Activated CD8-positive, alpha-beta T cell treated with anti-CD3 and anti-CD28 coated beads for 36 hours (primary cell): ENCODE data around the gene ATAT1. TPM values are rescaled to one million over a fixed set of nuclear protein-coding genes. Genes with fewer than 3 reads are reported as not detected.

Experiments used
- ATAC-seq: fragments of 200-7000 bp; cut with Tn5 transposase; one replicate; pipeline ENCODE4 v1.10.0; 2021; ENCODE audit warnings: mild to moderate bottlenecking, moderate library complexity
- CTCF ChIA-PET: fragments of 350-600 bp; sonication (Branson Sonifier 250); formaldehyde crosslinking; loops from one replicate; lab custom pipeline; 2021; ENCODE audit warnings: antibody characterized with exemption; lab: Charles Lee
- POLR2A ChIA-PET: fragments of 350-600 bp; sonication (Branson Sonifier 250); formaldehyde crosslinking; loops from one replicate; lab custom pipeline; 2021; ENCODE audit warnings: antibody characterized with exemption; lab: Charles Lee
- DNase-seq: peaks from one replicate; pipeline ENCODE4 v3.0.0-alpha.2; 2020
- H3K27ac Mint-ChIP-seq: one replicate; pipeline ENCODE4 v1.8.0; 2021; ENCODE audit warnings: mild to moderate bottlenecking, mixed read lengths
- H3K27me3 Mint-ChIP-seq: one replicate; pipeline ENCODE4 v1.8.0; 2021; ENCODE audit warnings: mixed read lengths
- H3K36me3 Mint-ChIP-seq: one replicate; pipeline ENCODE4 v1.8.0; 2021; ENCODE audit warnings: low read depth, mixed read lengths
- H3K4me1 Mint-ChIP-seq: one replicate; pipeline ENCODE4 v1.8.0; 2021; ENCODE audit warnings: low read depth, mixed read lengths
- H3K4me3 Mint-ChIP-seq: one replicate; pipeline ENCODE4 v1.8.0; 2021; ENCODE audit warnings: mild to moderate bottlenecking, moderate library complexity, mixed read lengths
- H3K9me3 Mint-ChIP-seq: one replicate; pipeline ENCODE4 v1.8.0; 2021; ENCODE audit warnings: mixed read lengths
- intact Hi-C: fragments of 100-400 bp; cut with micrococcal nuclease; formaldehyde crosslinking; loops from one replicate; pipeline ENCODE4 v1.10.0; 2022
- total RNA-seq, 2 experiments: library from RNA; stranded (reverse); gene quantifications; one replicate each; pipeline ENCODE4 v1.2.3, GENCODE V29; 2021
- TF ChIP-seq, protein P1 (sequence below): fragments of 200-600 bp; IDR thresholded peaks from one replicate; pipeline ENCODE4 v1.8.0; 2022; ENCODE audit warnings: antibody characterized with exemption, mild to moderate bottlenecking

Gene ATAT1
- total RNA-seq, 2 experiments from 2014 or later, result 7.5 to 7.8 TPM

DNA sequence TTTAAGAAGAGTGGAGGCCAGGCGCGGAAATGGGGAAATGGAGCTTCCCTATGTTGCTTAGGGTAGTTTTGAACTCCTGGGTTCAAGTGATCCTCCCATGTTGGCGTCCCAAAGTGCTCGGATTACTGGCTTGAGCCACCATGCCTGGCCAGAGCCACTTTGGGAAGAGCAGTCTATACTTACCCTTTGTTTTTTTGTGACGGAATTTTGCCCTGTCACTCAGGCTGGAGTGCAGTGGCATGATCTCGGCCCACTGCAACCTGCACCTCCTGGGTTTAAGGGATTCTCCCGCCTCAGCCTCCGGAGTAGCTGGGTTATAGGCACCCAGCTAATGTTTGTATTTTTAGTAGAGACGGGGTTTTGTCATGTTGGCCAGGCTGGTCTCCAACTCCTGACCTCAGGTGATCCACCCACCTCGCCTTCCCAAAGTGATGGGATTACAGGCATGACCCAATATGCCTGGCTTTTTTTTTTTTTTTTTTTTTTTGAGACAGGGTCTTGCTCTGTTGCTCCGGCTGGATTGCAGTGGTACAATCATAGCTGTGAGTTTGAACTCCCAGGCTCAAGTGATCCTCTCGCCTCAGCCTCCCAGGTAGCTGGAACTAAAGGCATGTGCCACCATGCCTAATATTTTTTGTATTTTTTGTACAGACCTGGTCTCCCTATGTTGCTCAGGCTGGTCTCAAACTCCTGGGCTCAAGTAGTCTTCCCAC, 27.6 kb upstream of the ATAT1 start:
- ChIA-PET POLR2A (interaction anchor here (0.6 to 9.5 kb wide), 14 partner anchors 8 to 231 kb away, joined by 3 to 121 read pairs (median 6); no protein-coding TSS in a partner anchor), CTCF (interaction anchor here (1.0 to 10.1 kb wide), 11 partner anchors 11 to 488 kb away, joined by 4 to 115 read pairs (median 19); no protein-coding TSS in a partner anchor)
- TF ChIP-seq, protein P1, sequence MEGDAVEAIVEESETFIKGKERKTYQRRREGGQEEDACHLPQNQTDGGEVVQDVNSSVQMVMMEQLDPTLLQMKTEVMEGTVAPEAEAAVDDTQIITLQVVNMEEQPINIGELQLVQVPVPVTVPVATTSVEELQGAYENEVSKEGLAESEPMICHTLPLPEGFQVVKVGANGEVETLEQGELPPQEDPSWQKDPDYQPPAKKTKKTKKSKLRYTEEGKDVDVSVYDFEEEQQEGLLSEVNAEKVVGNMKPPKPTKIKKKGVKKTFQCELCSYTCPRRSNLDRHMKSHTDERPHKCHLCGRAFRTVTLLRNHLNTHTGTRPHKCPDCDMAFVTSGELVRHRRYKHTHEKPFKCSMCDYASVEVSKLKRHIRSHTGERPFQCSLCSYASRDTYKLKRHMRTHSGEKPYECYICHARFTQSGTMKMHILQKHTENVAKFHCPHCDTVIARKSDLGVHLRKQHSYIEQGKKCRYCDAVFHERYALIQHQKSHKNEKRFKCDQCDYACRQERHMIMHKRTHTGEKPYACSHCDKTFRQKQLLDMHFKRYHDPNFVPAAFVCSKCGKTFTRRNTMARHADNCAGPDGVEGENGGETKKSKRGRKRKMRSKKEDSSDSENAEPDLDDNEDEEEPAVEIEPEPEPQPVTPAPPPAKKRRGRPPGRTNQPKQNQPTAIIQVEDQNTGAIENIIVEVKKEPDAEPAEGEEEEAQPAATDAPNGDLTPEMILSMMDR, result no peak
- Mint-ChIP-seq H3K36me3 (peaks cover 35% of the 10 kb centered on the region), H3K4me1 (peaks cover 12% of the 10 kb centered on the region), H3K27ac (no peak overlapping the region), H3K9me3 (no peaks in the 10 kb centered on the region), H3K27me3 (no peaks in the 10 kb centered on the region), H3K4me3 (no peak overlapping the region)
- DNase-seq (no peak), ATAC-seq (no peak)
- intact Hi-C loops, result loop anchor here (5.0 kb wide), 1 partner anchor 112 kb away; the partner anchor contains the start of gene HLA-E

DNA sequence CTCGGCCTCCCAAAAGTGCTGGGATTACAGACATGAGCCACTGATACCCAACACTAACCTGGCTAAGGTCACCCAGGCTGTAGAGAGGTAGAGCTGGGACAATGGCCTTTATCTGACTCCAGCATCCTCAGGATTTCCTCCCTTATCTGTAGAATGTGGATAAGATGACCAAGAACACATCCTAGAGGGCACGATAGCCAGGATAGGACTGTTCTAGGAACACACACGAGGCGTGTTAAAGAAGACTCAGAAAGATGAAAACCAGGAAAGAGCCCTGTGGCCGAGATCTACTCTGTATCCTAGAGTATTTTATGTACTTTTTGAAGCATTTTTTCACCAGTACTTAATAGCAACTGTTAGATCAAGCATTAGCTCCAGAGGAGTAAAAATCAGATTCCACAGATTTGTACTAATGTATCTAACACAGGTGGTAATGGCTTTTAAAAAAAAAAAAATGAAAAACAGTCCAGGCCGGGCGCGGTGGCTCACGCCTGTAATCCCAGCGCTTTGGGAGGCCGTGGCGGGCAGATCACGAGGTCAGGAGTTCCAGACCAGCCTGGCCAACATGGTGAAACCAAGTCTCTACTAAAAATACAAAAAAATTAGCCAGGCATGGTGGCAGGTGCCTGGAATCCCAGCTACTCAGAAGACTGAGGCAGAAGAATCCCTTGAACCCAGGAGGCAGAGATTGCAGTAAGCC, 26.9 kb upstream of the ATAT1 start:
- ChIA-PET POLR2A (interaction anchor here (0.6 to 9.5 kb wide), 13 partner anchors 8 to 136 kb away, joined by 3 to 121 read pairs (median 7); no protein-coding TSS in a partner anchor), CTCF (interaction anchor here (1.6 to 10.1 kb wide), 6 partner anchors 8 to 146 kb away, joined by 4 to 115 read pairs (median 17); no protein-coding TSS in a partner anchor)
- no peaks in the 10 kb centered on the region for H3K27me3 Mint-ChIP-seq
- DNase-seq (no peak), ATAC-seq (no peak)
- intact Hi-C loops, result loop anchor here (5.0 kb wide), 1 partner anchor 112 kb away; the partner anchor contains the start of gene HLA-E
- H3K36me3 Mint-ChIP-seq, result peaks cover 41% of the 10 kb centered on the region
- H3K4me3 Mint-ChIP-seq, result no peak overlapping the region
- no peaks in the 10 kb centered on the region for H3K9me3 Mint-ChIP-seq
- H3K27ac Mint-ChIP-seq, result no peak overlapping the region
- TF ChIP-seq, protein P1, result no peak
- H3K4me1 Mint-ChIP-seq, result peaks cover 12% of the 10 kb centered on the region

DNA sequence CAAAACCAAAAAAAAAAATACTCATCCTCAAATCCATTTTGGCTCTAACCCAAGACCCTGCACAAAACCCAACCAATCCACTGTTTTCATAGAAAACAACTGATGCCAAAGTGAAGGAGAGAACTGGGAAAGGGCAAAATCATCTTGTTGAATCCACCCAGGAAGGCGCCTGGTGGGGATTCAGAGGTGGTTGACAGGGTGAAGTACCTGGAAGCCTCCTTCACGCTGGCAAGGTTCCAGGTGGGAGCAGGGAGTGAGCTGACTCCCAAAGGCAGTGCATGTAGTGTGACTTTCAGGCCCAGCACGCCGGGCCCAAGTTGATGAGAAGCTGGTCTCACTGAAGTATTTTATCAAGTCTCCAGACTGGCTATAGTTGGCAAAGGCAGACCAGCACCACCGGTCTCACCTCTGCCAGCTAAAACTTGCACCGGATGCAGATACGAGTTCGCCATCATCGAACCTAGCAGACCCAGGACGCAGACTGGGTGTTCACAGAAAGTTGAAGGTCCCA, 26.2 kb upstream of the ATAT1 start:
- Mint-ChIP-seq H3K9me3 (no peaks in the 10 kb centered on the region), H3K4me1 (peaks cover 12% of the 10 kb centered on the region), H3K36me3 (peaks cover 45% of the 10 kb centered on the region), H3K4me3 (no peak overlapping the region), H3K27ac (peak overlapping the region; percentile 25), H3K27me3 (no peaks in the 10 kb centered on the region)
- TF ChIP-seq, protein P1, result no peak
- DNase-seq (no peak), ATAC-seq (no peak)
- POLR2A ChIA-PET, result interaction anchor here (0.8 to 9.5 kb wide), 14 partner anchors 7 to 136 kb away, joined by 3 to 121 read pairs (median 6); no protein-coding TSS in a partner anchor
- intact Hi-C loops, result no loop called here
- CTCF ChIA-PET, result interaction anchor here (1.0 to 10.1 kb wide), 6 partner anchors 9 to 147 kb away, joined by 3 to 115 read pairs (median 6); no protein-coding TSS in a partner anchor

DNA sequence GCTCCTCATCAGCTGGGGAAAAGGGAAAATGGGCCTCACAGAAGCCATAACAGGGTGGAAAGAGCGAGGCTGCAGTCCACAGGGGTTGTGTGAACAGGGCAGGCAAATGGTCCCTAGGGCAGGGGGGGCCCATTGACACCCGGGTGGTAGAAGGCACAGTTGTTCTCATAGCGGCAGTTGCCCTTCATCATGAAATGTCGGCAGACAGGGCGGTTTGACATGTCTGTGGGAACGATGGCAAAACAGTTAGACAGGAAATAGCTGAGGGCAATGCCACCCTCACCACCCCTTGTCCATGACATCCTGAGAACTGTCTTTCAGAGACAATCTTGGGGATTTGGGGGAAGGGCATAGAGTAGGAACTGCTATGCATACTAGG, 25.2 kb upstream of the ATAT1 start:
- CTCF ChIA-PET, result interaction anchor here (1.0 to 10.1 kb wide), 6 partner anchors 10 to 147 kb away, joined by 3 to 115 read pairs (median 6); no protein-coding TSS in a partner anchor
- Mint-ChIP-seq H3K27me3 (no peaks in the 10 kb centered on the region), H3K27ac (no peak overlapping the region), H3K4me3 (no peak overlapping the region), H3K9me3 (no peaks in the 10 kb centered on the region), H3K36me3 (peaks cover 52% of the 10 kb centered on the region), H3K4me1 (peaks cover 16% of the 10 kb centered on the region)
- TF ChIP-seq, protein P1, result no peak
- DNase-seq (no peak), ATAC-seq (no peak)
- POLR2A ChIA-PET, result interaction anchor here (0.6 to 9.5 kb wide), 14 partner anchors 9 to 137 kb away, joined by 3 to 121 read pairs (median 4); partner anchors contain the start of genes ABCF1, GNL1 and PRR3
- intact Hi-C loops, result no loop called here
